ENCODE measurements around the gene PAK5. TPM values are rescaled to one million over a fixed set of nuclear protein-coding genes. Genes with fewer than 3 reads are reported as not detected.

The PAK5 gene
- total RNA-seq, 2 donors from 2014 or later, result not detected

DNA sequence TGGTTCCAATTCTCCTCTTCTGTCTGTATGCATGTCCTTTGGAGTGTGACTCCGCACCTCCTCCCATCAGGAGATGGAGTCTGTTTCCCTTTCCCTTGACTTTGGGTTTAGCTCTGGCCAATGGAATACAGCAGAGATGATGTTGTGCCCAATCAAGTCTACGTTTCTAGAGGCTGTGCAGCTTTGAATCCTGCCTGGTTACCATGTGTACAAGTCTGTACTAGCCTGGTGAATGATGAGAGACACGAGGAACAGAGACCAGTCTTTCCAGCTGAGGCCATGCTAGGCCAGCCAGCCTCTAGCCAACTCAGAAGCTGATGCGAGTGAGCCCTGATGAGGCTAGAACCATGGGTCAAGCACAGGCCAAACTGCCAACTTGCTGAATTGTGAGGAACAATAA, 241.3 kb downstream of the PAK5 start:
- intact Hi-C loops (cut with DNase I), result no loop called here
- DNase-seq (no peak), ATAC-seq (no peak)

DNA sequence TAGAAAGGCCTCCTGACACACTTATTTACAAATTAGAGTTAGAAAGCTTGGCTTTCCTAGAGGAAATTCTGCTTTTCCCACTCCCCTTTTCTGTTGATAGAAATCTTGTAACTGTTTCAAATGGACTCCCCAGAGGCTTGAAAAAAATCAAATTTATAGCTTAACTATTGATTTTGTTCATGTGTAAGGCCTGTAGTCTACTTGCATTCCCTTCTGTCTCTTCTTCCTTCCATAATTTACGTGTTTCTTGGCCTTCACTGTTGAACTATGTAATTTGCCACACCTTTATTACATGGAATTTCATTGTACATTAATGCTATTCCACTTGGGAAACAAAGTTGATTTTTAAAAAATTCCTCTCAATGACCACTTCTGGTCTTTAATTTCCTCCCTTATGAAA, 243.1 kb downstream of the PAK5 start:
- DNase-seq (no peak), ATAC-seq (no peak)

DNA sequence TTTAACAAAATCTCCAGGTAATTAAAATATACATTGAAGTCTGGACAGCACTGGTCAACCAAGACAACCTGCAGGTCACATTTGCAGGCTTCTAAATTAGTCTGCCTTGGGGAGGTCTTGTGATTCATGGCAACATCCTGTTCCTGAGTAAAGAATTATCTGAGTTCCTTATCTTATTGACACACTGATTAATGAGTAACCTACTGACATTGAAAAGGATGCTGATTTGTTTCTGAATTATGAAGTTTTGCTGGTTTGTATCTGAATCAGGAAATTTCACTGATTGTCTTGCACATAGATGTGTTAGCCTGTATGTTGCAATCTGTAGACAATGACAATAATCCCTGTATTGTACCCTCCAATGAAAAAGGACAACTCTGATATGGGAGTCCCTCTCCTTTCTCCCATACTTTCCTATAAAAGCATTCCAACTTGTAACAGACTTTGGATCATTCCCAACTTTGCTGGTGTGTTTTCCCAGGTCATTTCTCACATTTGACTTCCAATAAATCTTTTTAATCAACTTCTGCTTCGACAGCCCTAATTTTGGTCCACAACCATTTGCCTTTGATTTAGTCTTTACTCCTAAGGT, 244.5 kb downstream of the PAK5 start:
- no peak for ATAC-seq
- intact Hi-C loops (cut with DNase I), result no loop called here
- DNase-seq, result no peak

More for the DNA sequence above, 243.1 kb downstream of the PAK5 start:
- intact Hi-C loops (cut with DNase I), result no loop called here

DNA sequence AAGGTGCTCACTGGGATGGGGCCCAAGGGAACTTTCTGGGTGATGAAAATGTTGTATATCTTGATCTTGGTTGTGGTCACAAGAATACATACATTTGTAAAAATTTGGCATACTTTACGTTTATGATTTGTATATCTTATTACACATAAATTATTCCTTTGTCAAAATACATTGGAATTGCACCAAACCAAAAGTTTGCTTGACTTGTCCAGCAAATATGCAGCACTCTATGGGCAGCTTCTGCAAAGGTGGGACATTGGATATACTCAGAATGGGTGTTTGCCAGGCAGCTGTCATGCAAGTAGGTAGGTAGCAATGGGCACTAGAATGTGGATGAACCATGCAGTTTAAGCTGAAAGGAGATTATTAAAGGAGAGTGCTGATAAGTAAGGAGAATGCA, 246.5 kb downstream of the PAK5 start:
- DNase-seq (no peak), ATAC-seq (no peak)
- intact Hi-C loops (cut with DNase I), result no loop called here

DNA sequence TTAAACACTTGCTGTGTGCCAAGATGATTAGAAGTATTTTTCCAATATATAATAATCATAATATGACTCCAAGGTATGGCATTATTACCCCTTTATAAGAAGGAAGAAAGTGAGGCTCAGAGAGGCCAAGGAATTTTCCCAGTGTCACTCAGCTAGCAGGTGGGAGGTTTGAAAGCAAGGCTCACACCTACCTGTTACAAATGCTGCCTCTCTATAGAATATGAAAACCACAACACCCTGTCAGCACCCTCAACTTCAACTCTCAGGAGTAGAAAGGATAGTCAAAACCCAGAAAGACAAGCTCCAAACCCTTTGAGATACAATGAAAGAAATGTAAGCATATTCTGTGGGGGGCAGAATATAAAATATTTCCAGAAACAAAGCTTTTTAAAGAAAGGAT, 247.8 kb downstream of the PAK5 start:
- DNase-seq (no peak), ATAC-seq (no peak)
- intact Hi-C loops (cut with DNase I), result no loop called here

DNA sequence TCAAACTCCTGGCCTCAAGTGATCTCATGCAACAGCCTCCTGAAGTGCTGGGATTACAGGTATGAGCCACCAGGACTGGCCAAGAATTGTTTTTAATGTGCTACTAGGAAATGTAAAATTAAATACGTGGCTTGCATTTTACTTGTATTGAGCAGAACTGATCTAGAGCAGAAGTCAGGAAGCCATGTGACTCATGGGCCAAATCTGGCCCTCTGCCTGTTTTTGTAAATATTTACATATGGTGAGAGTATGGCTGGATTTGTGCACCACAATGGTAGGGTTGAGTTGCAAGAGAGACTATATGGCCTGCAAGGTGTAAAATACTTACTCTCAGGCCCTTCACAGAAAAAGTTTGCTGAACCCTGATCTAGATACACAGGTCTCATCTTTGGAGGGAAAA, 248.7 kb downstream of the PAK5 start:
- DNase-seq, result no peak
- intact Hi-C loops (cut with DNase I), result no loop called here

DNA sequence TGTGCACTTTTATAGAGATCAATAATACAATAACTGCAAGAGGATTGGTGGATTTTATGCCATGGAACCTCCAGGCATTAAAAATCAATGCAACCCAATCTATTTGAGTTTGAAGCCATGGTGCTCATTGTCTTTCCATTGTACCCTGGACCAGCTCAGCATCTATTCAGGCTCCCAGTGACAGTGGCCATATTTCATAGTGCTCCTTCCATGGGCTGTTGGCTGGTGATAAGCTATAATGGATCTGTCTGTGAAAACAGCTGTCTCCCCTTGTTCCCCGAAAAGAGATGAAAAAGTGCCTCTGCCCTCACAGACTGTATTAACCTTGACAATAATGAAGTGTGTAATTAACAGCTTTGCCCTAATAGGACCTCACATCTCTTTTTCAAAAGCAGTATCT, 250.2 kb downstream of the PAK5 start:
- intact Hi-C loops (cut with DNase I), result no loop called here
- ATAC-seq (no peak), DNase-seq (no peak)

More for the DNA sequence above, 248.7 kb downstream of the PAK5 start:
- no peak for ATAC-seq

DNA sequence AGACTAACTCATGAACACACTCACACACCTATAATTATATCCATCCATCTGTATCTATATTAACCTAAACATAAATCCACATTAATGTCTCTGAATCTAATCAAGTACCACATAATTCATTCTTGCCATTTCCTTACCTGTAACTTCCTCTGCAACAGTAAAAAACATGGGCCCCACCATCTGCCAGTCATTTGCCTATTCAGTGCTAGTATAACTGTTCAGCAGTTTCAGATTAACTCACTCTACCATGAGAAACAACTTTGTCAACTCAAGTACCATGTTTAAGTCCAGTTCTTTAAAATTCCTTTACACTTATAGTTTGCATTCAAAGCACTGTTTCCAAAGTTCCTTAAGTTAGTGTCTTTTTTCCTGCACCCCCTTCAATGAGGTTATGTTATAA, 255.7 kb downstream of the PAK5 start:
- no peak for ATAC-seq
- intact Hi-C loops (cut with DNase I), result no loop called here
- no peak for DNase-seq

DNA sequence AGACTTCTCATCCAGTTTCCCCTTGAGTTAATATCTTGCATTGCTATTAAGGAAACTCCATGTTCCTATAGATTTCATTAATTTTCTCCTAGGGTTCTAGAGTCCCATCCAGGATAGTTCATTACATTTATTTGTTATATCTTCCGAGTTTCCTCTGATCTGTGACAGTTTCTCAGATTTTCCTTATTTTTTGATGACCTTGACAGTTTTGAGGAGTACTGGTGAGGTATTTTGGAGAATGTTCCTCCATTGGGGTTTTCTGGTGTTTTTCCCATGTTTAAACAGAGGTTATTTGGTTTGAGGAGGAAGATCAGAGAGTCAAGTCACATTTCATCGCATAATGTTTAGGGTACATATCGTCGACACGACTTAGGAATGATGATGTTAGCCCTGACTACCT, 256.7 kb downstream of the PAK5 start:
- no peak for DNase-seq
- no peak for ATAC-seq
- intact Hi-C loops (cut with DNase I), result no loop called here

DNA sequence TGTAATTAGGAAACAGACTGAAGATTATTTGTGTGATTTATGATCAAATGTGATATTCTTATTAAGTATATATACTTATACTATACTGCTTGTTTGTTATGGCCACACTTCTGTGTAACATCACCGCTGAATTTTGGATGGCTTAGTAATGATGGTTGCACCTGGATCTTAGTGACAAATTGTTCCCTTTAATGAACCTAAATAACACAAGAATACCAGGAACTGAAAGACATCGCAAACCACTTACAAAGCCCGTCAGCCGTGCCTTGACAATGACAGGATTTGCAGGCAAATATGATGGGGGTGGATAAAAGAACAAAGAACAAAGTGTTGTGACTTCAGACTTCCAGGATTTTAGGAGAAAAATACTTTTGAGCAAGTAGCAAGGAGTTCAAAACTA, 257.4 kb downstream of the PAK5 start:
- ATAC-seq (no peak), DNase-seq (no peak)
- intact Hi-C loops (cut with DNase I), result no loop called here

DNA sequence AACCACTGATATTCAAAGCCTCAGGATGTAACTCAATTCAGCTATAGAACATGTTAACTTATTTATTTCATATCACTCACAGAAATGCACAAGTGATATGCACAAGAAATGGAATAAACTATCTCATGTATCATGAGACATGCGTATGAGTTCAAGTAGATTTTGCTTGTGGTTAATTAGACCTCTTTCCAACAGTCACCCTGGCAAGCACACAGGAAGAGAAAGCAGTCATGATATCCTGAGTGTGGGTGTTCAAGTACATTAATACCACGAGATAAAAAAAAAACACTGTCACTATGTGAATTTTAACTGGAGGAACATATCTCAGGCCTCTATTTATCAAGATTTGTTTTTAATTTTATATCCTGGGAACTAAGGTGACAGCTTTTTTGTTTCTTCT, 260.3 kb downstream of the PAK5 start:
- DNase-seq, result no peak

DNA sequence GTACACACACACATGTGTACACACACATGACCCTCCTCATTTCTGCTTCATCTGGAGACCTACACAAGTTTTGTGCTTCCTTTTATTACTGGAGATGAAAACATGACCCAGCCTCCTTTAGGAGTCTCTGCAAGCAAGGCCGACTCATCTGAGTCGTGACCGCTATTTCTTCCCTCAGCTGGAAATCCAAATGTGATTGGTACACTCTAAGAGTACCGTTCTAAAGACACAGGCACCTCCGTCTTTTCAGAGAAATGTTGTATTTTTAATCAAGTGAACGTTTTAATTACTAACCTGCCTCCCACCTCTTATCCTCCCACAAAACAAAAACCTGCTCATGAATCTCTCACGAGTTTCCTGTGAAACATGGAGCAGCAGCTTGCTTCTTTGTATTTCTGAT, 261.5 kb downstream of the PAK5 start:
- no peak for ATAC-seq
- no peak for DNase-seq
- intact Hi-C loops (cut with DNase I), result no loop called here

More for the DNA sequence above, 260.3 kb downstream of the PAK5 start:
- intact Hi-C loops (cut with DNase I), result no loop called here
- ATAC-seq, result no peak

DNA sequence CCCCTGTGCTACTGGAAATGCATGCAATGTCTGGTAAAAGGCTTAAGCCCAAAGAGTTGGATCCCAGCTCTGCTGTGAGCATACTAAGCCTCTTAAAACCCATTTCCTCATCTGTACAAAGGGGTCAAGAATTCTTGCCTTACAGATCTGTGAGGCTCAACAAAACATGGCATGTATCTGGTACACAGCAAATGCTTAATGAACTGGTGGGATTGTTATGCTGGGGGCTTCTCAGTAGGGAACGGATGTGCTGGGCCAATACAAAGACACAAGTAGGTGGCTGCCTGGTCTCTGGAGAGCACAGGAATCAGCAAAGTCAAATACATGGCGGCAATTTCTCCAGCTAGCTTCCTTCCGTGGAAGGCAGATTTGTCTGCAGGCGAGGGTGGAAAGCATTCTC, 262.2 kb downstream of the PAK5 start:
- ATAC-seq, result no peak
- intact Hi-C loops (cut with DNase I), result no loop called here
- no peak for DNase-seq

DNA sequence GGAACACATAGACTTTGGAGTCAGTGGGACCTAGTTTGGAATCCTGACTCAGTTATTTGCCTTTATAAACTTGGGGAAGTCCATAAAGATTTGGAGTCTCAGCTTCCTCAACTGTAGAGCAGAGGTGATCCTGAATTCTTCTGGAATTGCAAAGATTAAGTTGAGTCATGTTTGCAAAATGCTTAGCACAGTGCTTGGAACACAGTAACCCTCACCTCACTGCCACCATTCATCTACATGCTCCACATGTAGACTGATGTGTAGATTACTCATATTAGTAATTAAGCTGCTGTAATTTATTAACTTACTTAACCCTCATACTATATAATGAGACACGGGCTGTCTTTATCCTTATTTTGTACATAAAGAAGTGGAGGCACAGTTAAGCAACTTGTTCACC, 263.0 kb downstream of the PAK5 start:
- intact Hi-C loops (cut with DNase I), result no loop called here
- DNase-seq (no peak), ATAC-seq (no peak)

DNA sequence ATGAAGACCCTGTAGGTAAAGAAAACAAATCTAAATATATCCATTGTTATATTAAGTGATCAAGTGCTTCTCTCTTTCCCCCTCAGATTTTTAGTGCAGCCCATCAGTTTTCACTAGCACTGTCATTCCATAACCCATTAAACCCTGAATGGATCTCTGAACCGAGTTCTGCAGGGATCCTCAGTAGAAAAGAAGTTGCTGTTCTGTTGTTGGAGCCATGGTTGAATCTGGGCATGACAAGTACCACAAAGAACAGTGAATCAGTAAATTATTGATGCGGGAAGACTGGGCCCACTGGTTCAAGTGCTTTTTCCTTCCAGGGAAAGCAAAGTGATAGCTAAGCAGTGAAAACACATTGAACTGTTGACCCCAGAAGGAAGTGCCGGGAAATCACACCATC, 264.1 kb downstream of the PAK5 start:
- intact Hi-C loops (cut with DNase I), result no loop called here
- DNase-seq (no peak), ATAC-seq (no peak)

DNA sequence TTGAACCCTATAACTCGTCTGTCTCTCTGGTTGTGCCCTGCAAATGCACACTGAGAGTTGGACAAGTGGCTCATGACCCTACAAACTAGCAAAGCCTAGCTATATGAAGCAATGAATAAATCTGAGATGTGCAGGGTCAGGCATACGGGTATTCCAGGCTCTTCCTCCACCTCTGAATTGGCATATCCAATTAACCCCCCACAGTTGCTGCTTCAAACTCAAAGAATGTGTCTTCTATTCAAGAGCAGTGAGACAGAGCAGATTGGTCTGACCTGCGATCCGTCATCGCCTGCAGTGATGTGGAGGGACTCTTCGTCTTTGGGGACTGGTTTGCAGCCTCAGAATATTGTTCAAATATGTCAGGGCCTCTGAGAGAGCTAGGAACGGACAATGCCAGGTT, 264.7 kb downstream of the PAK5 start:
- DNase-seq, result no peak
- intact Hi-C loops (cut with DNase I), result no loop called here
- no peak for ATAC-seq

DNA sequence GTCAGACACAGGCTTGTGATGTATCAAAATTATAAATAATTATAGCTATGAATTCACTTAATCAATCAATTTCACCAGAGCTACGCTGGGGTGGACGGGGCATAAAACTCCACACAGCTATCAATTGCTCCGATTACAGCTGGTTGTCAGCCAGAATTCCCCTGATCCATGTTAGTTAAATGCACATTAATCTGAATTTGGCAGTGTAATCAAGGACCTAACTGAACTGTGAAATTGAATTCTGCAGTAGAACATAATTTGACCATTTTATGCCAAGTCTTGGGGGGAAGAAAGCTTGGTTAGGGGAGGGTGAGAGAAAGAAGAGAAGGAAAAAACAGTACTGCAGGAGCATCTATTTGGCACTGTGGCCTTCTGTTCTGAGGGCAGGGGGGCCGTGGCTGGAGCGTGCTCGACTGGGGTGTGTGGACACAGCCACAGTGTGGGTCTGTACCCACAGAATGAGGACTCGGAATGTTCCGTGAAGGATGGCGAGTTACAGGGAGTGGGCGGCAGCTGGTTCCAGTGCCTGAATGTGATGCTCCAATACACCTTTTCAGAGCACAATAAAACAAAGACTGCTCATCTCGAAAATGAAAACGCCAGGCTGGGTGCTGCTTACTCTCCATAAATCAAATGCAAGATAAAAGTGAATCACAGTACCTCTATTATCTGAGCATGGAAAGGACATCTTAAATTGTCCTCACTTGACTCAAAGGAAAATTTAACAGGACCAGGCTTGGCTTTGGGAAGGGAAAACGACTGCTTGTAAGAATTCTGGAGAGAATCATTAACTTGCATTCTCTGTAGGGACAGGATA, 265.3 kb downstream of the PAK5 start:
- intact Hi-C loops (cut with DNase I), result no loop called here
- ATAC-seq (no peak), DNase-seq (no peak)

DNA sequence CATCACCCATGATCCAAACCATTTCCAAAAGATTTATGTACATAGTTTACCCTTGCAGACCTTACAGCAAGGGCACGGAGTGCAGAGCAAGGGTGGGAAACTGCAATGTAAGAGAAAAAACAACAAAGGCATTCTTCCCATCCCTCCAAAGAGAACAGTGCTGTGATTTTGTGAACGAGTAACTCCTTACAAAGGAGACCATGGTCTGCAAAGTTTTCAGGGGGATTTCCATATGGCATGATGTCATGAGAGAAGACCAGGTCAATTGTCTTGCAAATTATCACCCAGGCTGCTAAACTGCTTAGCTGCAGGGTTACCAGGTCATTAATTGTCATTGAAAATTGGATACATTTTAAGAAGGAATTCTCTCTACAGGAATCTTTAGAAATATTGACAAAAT, 266.2 kb downstream of the PAK5 start:
- DNase-seq, result no peak
- intact Hi-C loops (cut with DNase I), result no loop called here
- no peak for ATAC-seq

DNA sequence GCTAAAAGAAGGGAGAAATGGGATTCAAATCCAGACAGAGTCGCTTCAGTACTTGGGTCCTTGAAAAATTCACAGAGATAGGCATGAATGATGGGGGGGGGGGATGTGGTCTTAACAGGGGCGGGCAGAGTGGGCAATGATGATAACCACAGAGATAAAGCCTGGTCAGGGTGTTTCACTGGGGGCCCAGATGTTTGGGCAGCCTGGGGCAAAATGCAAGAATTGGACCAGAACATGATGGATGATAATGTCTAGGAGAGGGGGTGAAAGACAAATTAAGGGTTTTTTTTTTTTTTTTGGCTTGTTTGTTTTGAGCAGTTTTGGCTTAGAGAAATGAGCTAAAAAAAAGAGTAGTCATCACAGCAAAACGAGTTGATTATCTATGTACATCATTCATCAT, 267.1 kb downstream of the PAK5 start:
- ATAC-seq (no peak), DNase-seq (no peak)

DNA sequence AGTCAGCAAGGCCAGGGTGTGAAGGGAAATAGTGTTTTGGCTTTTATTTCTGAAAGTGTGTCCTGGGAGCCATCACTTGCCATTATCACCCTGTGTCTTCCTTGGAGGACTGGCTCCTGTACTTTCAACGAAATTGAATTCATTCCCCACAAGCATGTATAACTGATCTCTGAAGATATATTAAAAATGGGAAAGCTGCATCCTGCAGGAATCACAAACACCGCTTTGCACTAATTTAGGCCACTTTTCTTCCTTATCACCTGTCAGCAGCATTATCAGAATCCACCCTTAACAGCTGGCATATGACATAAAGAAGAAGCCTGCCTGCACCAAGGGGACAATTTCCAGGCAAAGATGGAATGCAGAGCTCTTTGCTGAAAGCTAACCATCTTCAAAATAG, 268.3 kb downstream of the PAK5 start:
- ATAC-seq (no peak), DNase-seq (no peak)
- intact Hi-C loops (cut with DNase I), result no loop called here

More for the DNA sequence above, 267.1 kb downstream of the PAK5 start:
- intact Hi-C loops (cut with DNase I), result no loop called here

DNA sequence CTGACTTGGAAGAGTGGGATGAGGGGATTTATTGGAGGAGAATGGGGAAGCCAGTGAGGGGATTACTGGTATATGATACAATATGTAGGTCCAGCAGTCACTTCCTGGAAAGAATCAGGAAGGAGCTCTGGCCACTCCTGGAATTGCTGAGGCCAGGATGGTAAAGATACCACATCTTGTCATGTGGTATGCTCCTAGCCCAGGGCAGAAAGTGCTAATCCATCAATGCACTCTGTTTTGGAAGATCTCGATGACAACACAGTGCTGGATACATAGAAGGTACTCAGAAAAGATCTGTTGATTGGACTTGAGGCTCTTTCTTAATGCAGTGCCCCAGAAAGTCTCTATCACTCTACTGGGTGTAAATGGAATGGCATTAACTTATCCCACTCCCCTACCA, 271.9 kb downstream of the PAK5 start:
- DNase-seq (no peak), ATAC-seq (no peak)
- intact Hi-C loops (cut with DNase I), result no loop called here

Measured in left cardiac atrium (tissue), 4 donors.